GM23338 (cell line): ENCODE results near the gene SPAG7. TPM values are rescaled to one million over a fixed set of nuclear protein-coding genes. Genes with fewer than 3 reads are reported as not detected.
"Not testable (repeated sequence)": the region's sequence is repeated elsewhere in the genome, so short reads cannot be mapped to it uniquely, and the experiment has no call there.

ENCODE experiments used
- ATAC-seq: fragments of 200-7000 bp; cut with Tn5 transposase; 3 replicates; pipeline ENCODE4 v1.9.1; 2020
- DNase-seq: peaks from one replicate; pipeline ENCODE4 v3.0.0-alpha.2; 2015; ENCODE audit warnings: low spot score
- H2AFZ ChIP-seq: fragments of 200-600 bp; sonication (generic); 2 replicates; pipeline ENCODE4 v1.8.0; 2016; ENCODE audit warnings: antibody characterized with exemption, mild to moderate bottlenecking, moderate library complexity
- H3F3A ChIP-seq: fragments of 200-600 bp; sonication (generic); replicated peaks from 2 replicates; pipeline ENCODE4 v1.8.0; 2017; ENCODE audit warnings: antibody characterized with exemption, mixed run types, low read depth
- H3K27ac ChIP-seq: fragments of 200-600 bp; sonication (generic); 2 replicates; pipeline ENCODE4 v1.6.1; 2016; ENCODE audit warnings: low read depth
- H3K27me3 ChIP-seq: fragments of 200-600 bp; sonication (generic); 2 replicates; pipeline ENCODE4 v1.8.0; 2016; ENCODE audit warnings: mild to moderate bottlenecking, mixed run types, moderate library complexity; ENCODE audit not compliant: insufficient read depth
- H3K36me3 ChIP-seq: fragments of 200-600 bp; sonication (generic); 2 replicates; pipeline ENCODE4 v1.8.0; 2016; ENCODE audit warnings: mild to moderate bottlenecking; ENCODE audit not compliant: insufficient read depth
- H3K4me1 ChIP-seq: fragments of 200-600 bp; sonication (generic); 2 replicates; pipeline ENCODE4 v1.8.0; 2016; ENCODE audit warnings: mild to moderate bottlenecking, moderate library complexity; ENCODE audit not compliant: insufficient read depth
- H3K4me2 ChIP-seq: fragments of 200-600 bp; sonication (generic); 2 replicates; pipeline ENCODE4 v1.7.1; 2017; ENCODE audit warnings: mixed run types
- H3K4me3 ChIP-seq: fragments of 200-600 bp; sonication (generic); 2 replicates; pipeline ENCODE4 v1.6.1; 2016; ENCODE audit warnings: mixed run types
- H3K79me2 ChIP-seq: fragments of 200-600 bp; sonication (generic); replicated peaks from 2 replicates; pipeline ENCODE4 v1.8.0; 2017; ENCODE audit warnings: mild to moderate bottlenecking; ENCODE audit not compliant: insufficient read depth
- H3K9me2 ChIP-seq: fragments of 200-600 bp; sonication (generic); 2 replicates; pipeline ENCODE4 v1.8.0; 2017; ENCODE audit not compliant: insufficient read depth
- H4K20me1 ChIP-seq: fragments of 200-600 bp; sonication (generic); replicated peaks from 2 replicates; pipeline ENCODE4 v1.8.0; 2017; ENCODE audit warnings: mild to moderate bottlenecking; ENCODE audit not compliant: insufficient read depth
- H3K27ac Mint-ChIP-seq: 2 replicates; pipeline ENCODE4 v1.8.0; 2020; ENCODE audit warnings: inconsistent platforms, mild to moderate bottlenecking, moderate library complexity, mixed read lengths
- H3K27me3 Mint-ChIP-seq: 3 replicates; pipeline ENCODE4 v1.8.0; 2022; ENCODE audit warnings: low read depth, mild to moderate bottlenecking, moderate library complexity, mixed read lengths, inconsistent platforms; ENCODE audit not compliant: insufficient read depth, poor library complexity
- H3K36me3 Mint-ChIP-seq: 3 replicates; pipeline ENCODE4 v1.8.0; 2021; ENCODE audit warnings: low read depth, mild to moderate bottlenecking, inconsistent platforms, moderate library complexity, mixed read lengths
- H3K4me1 Mint-ChIP-seq: 3 replicates; pipeline ENCODE4 v1.8.0; 2020; ENCODE audit warnings: mild to moderate bottlenecking, inconsistent platforms, mixed read lengths
- H3K4me3 Mint-ChIP-seq: 3 replicates; pipeline ENCODE4 v1.8.0; 2021; ENCODE audit warnings: moderate library complexity, mild to moderate bottlenecking, inconsistent platforms, mixed read lengths
- H3K9me3 Mint-ChIP-seq: 3 replicates; pipeline ENCODE4 v1.8.0; 2020; ENCODE audit warnings: moderate library complexity, mild to moderate bottlenecking, inconsistent platforms, mixed read lengths
- CREB1 ChIP-seq: fragments of 250-450 bp; sonication (Bioruptor Pico); IDR thresholded peaks from 2 replicates; pipeline ENCODE4 v1.5.0; 2020; ENCODE audit warnings: low read depth, mild to moderate bottlenecking, moderate library complexity
- CTCF ChIP-seq, 2 experiments: fragments of 200-600 bp in 1 of 2; sonication (generic) in 1 of 2; conservative IDR thresholded peaks; 2 replicates each; pipeline versions ENCODE4 v1.5.1 to v1.6.1; 2016 to 2017; ENCODE audit warnings: antibody characterized with exemption in 2 of 2, low read depth in 2 of 2, mild to moderate bottlenecking in 2 of 2, moderate library complexity in 1 of 2
- EZH2 ChIP-seq: fragments of 200-600 bp; sonication (generic); IDR thresholded peaks from one replicate; pipeline ENCODE4 v1.8.0; 2017; ENCODE audit warnings: antibody characterized with exemption, mild to moderate bottlenecking, low read depth; ENCODE audit not compliant: unreplicated experiment
- JUNB ChIP-seq: IDR thresholded peaks from one replicate; pipeline ENCODE4 v1.6.1; 2016; ENCODE audit warnings: antibody characterized with exemption; ENCODE audit not compliant: unreplicated experiment
- NANOG ChIP-seq: IDR thresholded peaks from 2 replicates; pipeline ENCODE4 v1.6.1; 2016; ENCODE audit warnings: antibody characterized with exemption, borderline replicate concordance
- POLR2AphosphoS5 ChIP-seq: IDR thresholded peaks from 2 replicates; pipeline ENCODE4 v1.6.1; 2016; ENCODE audit warnings: antibody characterized with exemption, low read depth
- REST ChIP-seq: IDR thresholded peaks from one replicate; pipeline ENCODE4 v1.6.1; 2018; ENCODE audit warnings: antibody characterized with exemption; ENCODE audit not compliant: unreplicated experiment
- STAT1 ChIP-seq: IDR thresholded peaks from one replicate; pipeline ENCODE4 v1.6.1; 2016; ENCODE audit warnings: antibody characterized with exemption; ENCODE audit not compliant: unreplicated experiment
- ZNF114 ChIP-seq: fragments of 250-450 bp; sonication (Bioruptor Pico); IDR thresholded peaks from 2 replicates; pipeline ENCODE4 v1.5.0; 2020; ENCODE audit warnings: mild to moderate bottlenecking, moderate library complexity
- ZNF462 ChIP-seq: fragments of 250-450 bp; sonication (Bioruptor Pico); IDR thresholded peaks from 2 replicates; pipeline ENCODE4 v1.5.0; 2020; ENCODE audit warnings: mild to moderate bottlenecking, moderate library complexity
- polyA plus RNA-seq: library from polyadenylated mRNA; unstranded; fragments of >200 nt; fragmentation: Nextera tagmentation; extraction: Ambion mirVana; gene quantifications from 2 replicates; pipeline ENCODE4 v1.2.1, GENCODE V29; 2016
- total RNA-seq: library from RNA; depleted of rRNA; stranded (reverse); fragments of >200 nt; shearing (Covaris generic); gene quantifications from 2 replicates; pipeline ENCODE4 v1.2.3, GENCODE V29; 2014

The SPAG7 gene
- total and polyA plus RNA-seq, 2 experiments from 2014 or later: 77.9 to 226 TPM

DNA sequence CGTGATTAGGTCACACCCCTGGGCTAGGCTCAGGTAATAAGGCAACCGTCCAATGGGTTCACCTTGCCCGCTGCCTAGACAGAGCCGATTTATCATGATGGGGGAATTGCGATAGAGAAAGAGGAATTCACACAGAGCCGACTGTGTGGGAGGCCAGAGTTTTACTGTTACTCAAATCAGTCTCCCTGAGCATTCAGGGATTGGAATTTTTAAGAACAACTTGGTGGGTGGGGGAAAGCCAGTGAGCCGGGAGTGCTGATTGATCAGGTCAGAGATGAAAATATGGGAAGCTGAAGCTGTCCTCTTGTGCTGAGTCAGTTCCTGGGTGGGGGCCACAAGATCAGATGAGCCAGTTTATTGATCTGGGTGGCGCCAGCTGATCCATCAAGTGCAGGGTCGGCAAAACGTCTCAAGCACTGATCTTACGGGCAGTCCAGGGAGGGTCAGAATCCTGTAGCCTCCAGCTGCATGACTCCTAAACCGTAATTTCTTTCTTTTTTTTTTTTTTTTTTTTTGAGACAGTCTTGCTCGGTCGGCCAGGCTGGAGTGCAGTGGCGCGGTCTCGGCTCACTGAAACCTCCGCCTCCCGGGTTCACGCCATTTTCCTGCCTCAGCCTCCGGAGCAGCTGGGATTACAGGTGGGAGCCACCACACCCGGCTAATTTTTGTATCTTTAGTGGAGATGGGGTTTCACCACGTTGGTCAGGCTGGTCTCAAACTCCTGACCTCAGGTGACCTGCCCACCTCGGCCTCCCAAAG, 40.9 kb downstream of the SPAG7 start:
- not testable (repeated sequence) for H3K4me3 Mint-ChIP-seq

DNA sequence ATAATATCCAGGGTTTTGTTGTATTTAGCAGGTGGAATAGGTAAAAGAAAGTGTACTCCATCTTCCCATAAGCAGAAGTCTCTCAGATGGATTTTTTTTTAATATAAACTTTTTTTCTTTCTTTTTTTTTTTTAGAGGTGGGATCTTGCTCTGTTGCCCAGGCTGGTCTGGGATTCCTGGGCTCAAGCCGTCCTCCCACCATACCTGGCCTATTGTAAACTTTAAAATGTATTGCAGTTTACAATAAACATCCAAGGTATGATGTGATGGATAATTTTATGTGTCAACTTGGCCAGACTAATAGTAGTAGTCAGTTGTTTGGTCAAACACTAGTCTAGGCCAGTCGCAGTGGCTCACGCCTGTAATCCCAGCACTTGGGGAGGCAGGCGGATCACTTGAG, 46.3 kb downstream of the SPAG7 start:
- Histone ChIP-seq H3F3A (peaks cover 2% of the 10 kb centered on the region; the same call in 1 of the 2 replicates), H3K4me1 (0 out of 2 replicates have a peak, but pooled peaks cover 6% of the 10 kb centered on the region), H3K9me2 (no peaks in the 10 kb centered on the region), H3K36me3 (no peaks in the 10 kb centered on the region), H2AFZ (no peak overlapping the region), H4K20me1 (no peaks in the 10 kb centered on the region), H3K27me3 (no peaks in the 10 kb centered on the region), H3K4me3 (no peak overlapping the region), H3K79me2 (no peaks in the 10 kb centered on the region), H3K4me2 (no peak overlapping the region), H3K27ac (no peak overlapping the region)
- peaks cover 9% of the 10 kb centered on the region for H3K4me1 Mint-ChIP-seq
- H3K27ac Mint-ChIP-seq: no peak overlapping the region
- peaks cover under 1% of the 10 kb centered on the region; the same call in 2 of the 3 replicates for H3K36me3 Mint-ChIP-seq
- DNase-seq (no peak), ATAC-seq (no peak)
- no peaks in the 10 kb centered on the region for H3K9me3 Mint-ChIP-seq
- peaks cover 7% of the 10 kb centered on the region for H3K27me3 Mint-ChIP-seq
- no peak overlapping the region for H3K4me3 Mint-ChIP-seq
- no peak for TF ChIP-seq NANOG
- TF ChIP-seq JUNB: no peak
- no peak for TF ChIP-seq ZNF114 (CRISPR knock-in tag)
- TF ChIP-seq POLR2AphosphoS5: no peak
- TF ChIP-seq STAT1: no peak
- no peak for TF ChIP-seq CTCF (conservative IDR thresholded peaks at IDR 0.05; ENCODE audit: low read depth in 2 of 2)
- TF ChIP-seq REST: no peak
- no peak for TF ChIP-seq CREB1 (CRISPR knock-in tag)
- TF ChIP-seq ZNF462: no peak
- TF ChIP-seq EZH2: no peak

More for the DNA sequence above, 40.9 kb downstream of the SPAG7 start:
- not testable (repeated sequence) for H3K36me3 ChIP-seq, H3K9me2 ChIP-seq, H2AFZ ChIP-seq, H3K4me2 ChIP-seq, H3F3A ChIP-seq, H3K9me3 Mint-ChIP-seq, DNase-seq, H3K4me1 ChIP-seq, H4K20me1 ChIP-seq, ATAC-seq, H3K79me2 ChIP-seq, H3K27ac ChIP-seq, H3K27me3 ChIP-seq, H3K4me3 ChIP-seq, H3K4me1 Mint-ChIP-seq, H3K27me3 Mint-ChIP-seq
- Mint-ChIP-seq H3K27ac (peak overlapping the region; percentile 21; the same call in 1 of the 2 replicates), H3K36me3 (peaks cover 20% of the 10 kb centered on the region)
